SU-DHL-6 (cell line): ENCODE results near the gene MYO7A.

Experiments used
- H2AFZ ChIP-seq: fragments of 200-600 bp; sonication (generic); 2 replicates; pipeline ENCODE4 v1.6.1; 2014; ENCODE audit warnings: low read depth, mild to moderate bottlenecking, moderate library complexity, mixed read lengths, antibody characterized with exemption, low read length; ENCODE audit not compliant: severe bottlenecking
- H3F3A ChIP-seq: fragments of 200-600 bp; shearing (Covaris generic); 2 replicates; pipeline ENCODE4 v1.6.0; 2016; ENCODE audit warnings: antibody characterized with exemption, mild to moderate bottlenecking; ENCODE audit not compliant: insufficient read depth
- H3K27ac ChIP-seq: fragments of 200-600 bp; sonication (generic); 2 replicates; pipeline ENCODE4 v1.5.1; 2016; ENCODE audit warnings: low read depth, mild to moderate bottlenecking, low read length, moderate library complexity, mixed read lengths
- H3K27me3 ChIP-seq: fragments of 200-600 bp; sonication (generic), shearing (Covaris generic); 2 replicates; pipeline ENCODE4 v1.6.0; 2014; ENCODE audit warnings: mild to moderate bottlenecking, low read length
- H3K36me3 ChIP-seq: fragments of 200-600 bp; sonication (generic); 2 replicates; pipeline ENCODE4 v1.6.1; 2014; ENCODE audit warnings: mild to moderate bottlenecking, low read length, mixed read lengths
- H3K4me2 ChIP-seq: fragments of 300-600, 200-600 bp; shearing (Covaris generic), sonication (generic); 2 replicates; pipeline ENCODE4 v1.6.0; 2014; ENCODE audit warnings: low read length, low read depth, mild to moderate bottlenecking; ENCODE audit not compliant: poor library complexity, severe bottlenecking
- H3K4me3 ChIP-seq: fragments of 200-600 bp; sonication (generic); 2 replicates; pipeline ENCODE4 v1.5.1; 2014; ENCODE audit warnings: antibody characterized with exemption, low read length, mild to moderate bottlenecking, mixed read lengths; ENCODE audit not compliant: insufficient read depth, poor library complexity, severe bottlenecking
- H3K79me2 ChIP-seq: fragments of 200-600 bp; sonication (generic); 2 replicates; pipeline ENCODE4 v1.6.1; 2014; ENCODE audit warnings: mild to moderate bottlenecking, low read length, moderate library complexity; ENCODE audit not compliant: insufficient read depth
- H3K9ac ChIP-seq: fragments of 200-600 bp; sonication (generic); 2 replicates; pipeline ENCODE4 v1.7.0; 2014; ENCODE audit warnings: mild to moderate bottlenecking, low read length
- H3K9me2 ChIP-seq: fragments of 200-600 bp; sonication (generic); replicated peaks from 2 replicates; pipeline ENCODE4 v1.6.1; 2014; ENCODE audit warnings: low read length; ENCODE audit not compliant: insufficient read depth
- H3K9me3 ChIP-seq: fragments of 200-600 bp; sonication (generic); 2 replicates; pipeline ENCODE4 v1.6.1; 2014; ENCODE audit warnings: low read length, mixed read lengths; ENCODE audit not compliant: insufficient read depth
- H4K20me1 ChIP-seq: fragments of 200-600 bp; sonication (generic); 2 replicates; pipeline ENCODE4 v1.6.1; 2014; ENCODE audit warnings: low read depth, mild to moderate bottlenecking, antibody characterized with exemption, low read length, moderate library complexity, mixed read lengths
- CTCF ChIP-seq: fragments of 200-600 bp; sonication (generic); IDR thresholded peaks from one replicate; pipeline ENCODE4 v1.5.1; 2017; ENCODE audit warnings: antibody characterized with exemption, mild to moderate bottlenecking, low read length, moderate library complexity; ENCODE audit not compliant: insufficient read depth, poor library complexity, severe bottlenecking
- EZH2phosphoT487 ChIP-seq: fragments of 200-600 bp; sonication (generic), shearing (Covaris generic); conservative IDR thresholded peaks from 2 replicates; pipeline ENCODE4 v1.6.1; 2018; ENCODE audit warnings: mild to moderate bottlenecking, antibody characterized with exemption, low read length, moderate library complexity, mixed read lengths

Gene MYO7A

GRCh38 chr11:77143405-77144020, 15.5 kb downstream of the MYO7A start:
- H3K36me3 ChIP-seq, result no peaks in the 10 kb centered on the region

GRCh38 chr11:77144196-77144856, 16.3 kb downstream of the MYO7A start:
- H3K36me3 ChIP-seq, result no peaks in the 10 kb centered on the region

More at GRCh38 chr11:77143405-77144020, 15.5 kb downstream of the MYO7A start:
- Histone ChIP-seq H2AFZ (no peak overlapping the region), H3K27me3 (no peaks in the 10 kb centered on the region), H3K9me2 (no peaks in the 10 kb centered on the region), H3K4me3 (no peak overlapping the region), H3K79me2 (no peaks in the 10 kb centered on the region), H3K9me3 (no peaks in the 10 kb centered on the region), H3K27ac (no peak overlapping the region), H3K4me2 (no peak overlapping the region), H4K20me1 (no peaks in the 10 kb centered on the region), H3F3A (no peaks in the 10 kb centered on the region), H3K9ac (no peak overlapping the region)
- no peak for TF ChIP-seq CTCF
- no peak for TF ChIP-seq EZH2phosphoT487

GRCh38 chr11:77144857-77145428, 16.9 kb downstream of the MYO7A start:
- no peak overlapping the region for H3K27ac ChIP-seq
- no peak overlapping the region for H2AFZ ChIP-seq
- TF ChIP-seq CTCF, result no peak
- no peak for TF ChIP-seq EZH2phosphoT487
- H3K36me3 ChIP-seq, result no peaks in the 10 kb centered on the region
- no peaks in the 10 kb centered on the region for H3K9me3 ChIP-seq
- H3K79me2 ChIP-seq, result no peaks in the 10 kb centered on the region
- H3K27me3 ChIP-seq, result no peaks in the 10 kb centered on the region
- H3K9ac ChIP-seq, result no peak overlapping the region
- H3K4me2 ChIP-seq, result no peak overlapping the region
- no peak overlapping the region for H3K4me3 ChIP-seq
- no peaks in the 10 kb centered on the region for H3K9me2 ChIP-seq
- no peaks in the 10 kb centered on the region for H3F3A ChIP-seq
- no peaks in the 10 kb centered on the region for H4K20me1 ChIP-seq

More at GRCh38 chr11:77144196-77144856, 16.3 kb downstream of the MYO7A start:
- no peak overlapping the region for H3K4me2 ChIP-seq
- no peaks in the 10 kb centered on the region for H3K9me2 ChIP-seq
- no peaks in the 10 kb centered on the region for H3K79me2 ChIP-seq
- H3K9ac ChIP-seq, result no peak overlapping the region
- H2AFZ ChIP-seq, result no peak overlapping the region
- H3F3A ChIP-seq, result no peaks in the 10 kb centered on the region
- H3K27ac ChIP-seq, result no peak overlapping the region
- H3K27me3 ChIP-seq, result no peaks in the 10 kb centered on the region
- H3K4me3 ChIP-seq, result no peak overlapping the region
- TF ChIP-seq CTCF, result no peak
- no peak for TF ChIP-seq EZH2phosphoT487
- H3K9me3 ChIP-seq, result no peaks in the 10 kb centered on the region
- H4K20me1 ChIP-seq, result no peaks in the 10 kb centered on the region
